Subcutaneous abdominal adipose tissue (tissue), 5 donors: ENCODE data around the gene ERC2.
"Not testable (repeated sequence)": the region's sequence is repeated elsewhere in the genome, so short reads cannot be mapped to it uniquely, and the experiment has no call there.

Experiments
- H3K27ac ChIP-seq: one replicate; pipeline ENCODE4 v1.7.0; 2013; ENCODE audit warnings: low read depth, mild to moderate bottlenecking, inconsistent platforms, low read length, moderate library complexity
- H3K27me3 ChIP-seq, 5 donors: one replicate each; pipeline ENCODE4 v1.7.0; 2013; ENCODE audit warnings: low read length in 5 of 5, inconsistent platforms in 1 of 5; ENCODE audit not compliant: control insufficient read depth in 5 of 5, insufficient read depth in 4 of 5
- H3K36me3 ChIP-seq, 5 donors: one replicate each; pipeline ENCODE4 v1.7.0; 2013; ENCODE audit warnings: low read length in 5 of 5; ENCODE audit not compliant: control insufficient read depth in 5 of 5, insufficient read depth in 5 of 5
- H3K4me1 ChIP-seq, 5 donors: one replicate each; pipeline ENCODE4 v1.7.0; 2013; ENCODE audit warnings: low read length in 5 of 5, mild to moderate bottlenecking in 3 of 5, moderate library complexity in 1 of 5; ENCODE audit not compliant: control insufficient read depth in 5 of 5, insufficient read depth in 5 of 5
- H3K4me3 ChIP-seq, 5 donors: one replicate each; pipeline ENCODE4 v1.7.0; 2013; ENCODE audit warnings: low read length in 5 of 5, low read depth in 1 of 5
- H3K9ac ChIP-seq, 5 donors: one replicate each; pipeline ENCODE4 v1.7.0; 2013; ENCODE audit warnings: low read length in 5 of 5, mild to moderate bottlenecking in 4 of 5, moderate library complexity in 3 of 5
- H3K9me3 ChIP-seq, 5 donors: one replicate each; pipeline ENCODE4 v1.7.0; 2013; ENCODE audit warnings: low read length in 5 of 5; ENCODE audit not compliant: control insufficient read depth in 5 of 5
- donor health status: healthy.
- donor health status: healthy.
- donor health status: healthy.
- donor health status: healthy.
- donor health status: healthy.

Gene ERC2

DNA sequence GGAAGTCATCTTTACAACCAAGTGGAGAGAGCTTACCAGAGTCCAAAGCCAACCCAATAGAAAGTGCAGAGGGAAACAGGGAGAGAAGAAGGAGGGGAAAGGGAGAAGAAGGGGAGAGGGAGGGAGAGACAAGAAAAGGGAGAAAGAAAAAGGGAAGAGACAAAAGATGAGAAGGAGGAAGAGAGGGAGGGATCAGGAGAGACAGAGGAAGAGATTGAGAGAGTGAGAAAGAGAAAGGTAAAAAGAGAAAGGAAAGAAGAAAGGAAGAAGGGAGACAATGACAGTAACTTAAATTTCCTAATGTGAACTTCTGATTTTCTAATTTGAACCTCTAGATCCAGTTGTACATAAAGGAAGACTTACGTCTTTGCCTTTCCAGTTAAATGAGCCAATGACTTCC is 960.5 kb downstream of the ERC2 start:
- H3K9ac ChIP-seq = no peak overlapping the region
- H3K27ac ChIP-seq = no peak overlapping the region
- H3K36me3 ChIP-seq = no peaks in the 10 kb centered on the region
- no peak overlapping the region for H3K4me3 ChIP-seq
- H3K4me1 ChIP-seq = peaks cover 0 to 10% (median 7%) of the 10 kb centered on the region in 5 donors
- H3K9me3 ChIP-seq = no peaks in the 10 kb centered on the region
- H3K27me3 ChIP-seq = peaks cover 0 to 5% (median 3%) of the 10 kb centered on the region in 5 donors

DNA sequence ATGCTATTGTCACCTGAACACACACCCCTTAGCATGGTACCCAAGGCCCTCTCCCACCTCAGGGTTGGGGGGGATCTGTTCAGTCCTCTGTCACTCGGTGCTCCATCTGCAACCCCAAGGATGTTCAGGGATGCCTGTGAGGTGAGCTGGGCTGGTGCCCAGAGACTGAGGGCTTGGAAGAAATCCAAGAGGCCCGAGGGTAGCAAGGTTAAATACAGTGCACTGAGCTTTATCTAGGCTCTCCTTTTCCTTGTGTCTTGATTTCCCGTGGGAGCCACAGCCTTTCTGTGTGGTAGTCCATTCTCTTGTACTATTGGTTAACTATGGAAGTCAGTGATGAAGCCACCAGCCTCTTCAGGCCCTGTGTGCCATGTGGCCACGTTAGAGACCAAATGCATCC is 962.5 kb downstream of the ERC2 start:
- Histone ChIP-seq H3K9ac (no peak overlapping the region), H3K4me1 (peaks cover 0 to 3% (median 0%) of the 10 kb centered on the region in 5 donors), H3K4me3 (no peak overlapping the region), H3K27me3 (peaks cover 0 to 5% (median 3%) of the 10 kb centered on the region in 5 donors), H3K9me3 (no peaks in the 10 kb centered on the region), H3K27ac (no peak overlapping the region), H3K36me3 (no peaks in the 10 kb centered on the region)

DNA sequence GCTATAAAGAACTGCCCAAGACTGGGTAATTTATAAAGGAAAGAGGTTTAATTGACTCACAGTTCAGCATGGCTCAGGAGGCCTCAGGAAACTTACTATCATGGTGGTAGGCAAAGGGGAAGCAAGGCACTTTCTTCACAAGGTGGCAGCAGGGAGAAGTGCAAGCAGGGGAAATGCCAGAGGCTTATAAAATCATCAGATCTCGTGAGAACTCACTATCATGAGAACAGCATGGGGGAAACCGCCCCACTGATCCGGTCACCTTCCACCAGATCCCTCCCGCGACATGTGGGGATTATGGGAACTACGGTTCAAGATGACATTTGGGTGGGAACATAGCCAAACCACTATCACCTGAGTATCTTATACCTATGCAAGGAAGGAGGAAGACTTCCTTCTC is 963.2 kb downstream of the ERC2 start:
- not testable (repeated sequence) for H3K4me3 ChIP-seq, H3K27ac ChIP-seq

GRCh38 chr3:55501905-55502304 is 966.4 kb downstream of the ERC2 start:
- H3K4me1 ChIP-seq = peaks cover 0 to 4% (median 0%) of the 10 kb centered on the region in 5 donors
- no peak overlapping the region for H3K4me3 ChIP-seq
- H3K27me3 ChIP-seq = peaks cover 0 to 2% (median 0%) of the 10 kb centered on the region in 5 donors
- H3K36me3 ChIP-seq = no peaks in the 10 kb centered on the region
- no peak overlapping the region for H3K27ac ChIP-seq
- H3K9me3 ChIP-seq = no peaks in the 10 kb centered on the region
- no peak overlapping the region for H3K9ac ChIP-seq

More for the DNA sequence above, 963.2 kb downstream of the ERC2 start:
- H3K9ac ChIP-seq, H3K9me3 ChIP-seq, H3K4me1 ChIP-seq, H3K27me3 ChIP-seq, H3K36me3 ChIP-seq: not testable (repeated sequence)

DNA sequence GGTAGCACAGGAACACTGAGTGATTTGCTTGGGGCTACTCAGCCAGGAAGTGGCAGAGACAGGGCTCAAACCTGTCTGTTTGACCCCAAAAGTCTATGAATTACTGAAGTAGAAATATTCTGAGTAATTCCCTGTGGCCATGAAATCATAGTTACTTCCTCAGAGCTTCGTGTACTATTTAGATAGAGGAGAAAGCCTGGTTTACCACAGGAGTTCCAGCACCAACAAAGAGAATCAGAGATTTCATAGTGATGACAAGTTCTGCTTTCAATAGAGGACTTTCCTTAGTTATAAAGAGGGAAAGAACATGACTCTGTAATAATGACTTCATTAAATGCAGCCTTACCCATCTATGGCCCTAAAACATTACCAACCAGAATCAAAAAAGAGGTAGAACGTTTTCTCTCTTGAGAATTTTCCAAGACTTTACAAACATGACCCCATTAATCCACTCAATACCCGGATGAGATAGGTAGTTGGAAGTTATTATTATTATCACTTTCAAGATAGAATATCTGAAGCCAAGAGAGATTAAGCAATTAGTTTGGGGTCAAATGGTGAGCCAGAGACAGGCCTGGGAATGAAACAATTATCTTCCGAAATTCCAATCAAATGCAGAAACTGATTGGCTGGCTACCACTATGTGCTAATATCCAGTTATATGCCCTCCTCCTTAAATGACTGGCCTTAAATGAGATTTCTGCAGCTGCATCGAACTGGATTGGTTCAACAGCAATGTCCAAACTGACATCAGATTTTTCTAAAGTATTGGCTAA is 967.5 kb downstream of the ERC2 start:
- Histone ChIP-seq H3K4me1 (peaks cover 0 to 4% (median 0%) of the 10 kb centered on the region in 5 donors), H3K9me3 (no peaks in the 10 kb centered on the region), H3K36me3 (no peaks in the 10 kb centered on the region), H3K27ac (no peak overlapping the region), H3K27me3 (peaks cover 0 to 2% (median 0%) of the 10 kb centered on the region in 5 donors), H3K4me3 (no peak overlapping the region), H3K9ac (no peak overlapping the region)

DNA sequence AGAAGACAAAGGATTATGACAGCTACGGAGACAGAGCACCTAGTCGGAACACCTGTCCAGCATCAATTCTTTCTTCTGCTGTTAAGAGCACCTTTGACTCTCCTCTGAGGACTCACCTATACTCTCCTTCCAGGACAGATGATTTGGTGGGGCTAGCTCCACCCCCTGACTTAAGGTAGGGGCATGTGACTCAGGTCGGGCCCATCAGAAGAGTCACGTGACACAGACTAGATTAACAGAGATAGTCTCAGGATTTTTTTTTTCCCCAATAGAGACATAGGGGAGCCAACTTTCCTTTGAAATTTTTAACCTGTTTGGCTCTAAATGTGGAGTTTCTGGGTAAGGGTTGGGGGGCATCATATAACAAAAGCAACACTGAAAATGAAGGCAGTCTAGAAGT is 969.7 kb downstream of the ERC2 start:
- peaks cover 0 to 4% (median 0%) of the 10 kb centered on the region in 5 donors for H3K4me1 ChIP-seq
- H3K27ac ChIP-seq = no peak overlapping the region
- no peaks in the 10 kb centered on the region for H3K36me3 ChIP-seq
- no peak overlapping the region for H3K9ac ChIP-seq
- no peaks in the 10 kb centered on the region for H3K9me3 ChIP-seq
- no peak overlapping the region for H3K4me3 ChIP-seq
- H3K27me3 ChIP-seq = peaks cover 0 to 2% (median 0%) of the 10 kb centered on the region in 5 donors

GRCh38 chr3:55497250-55497649 is 971.0 kb downstream of the ERC2 start:
- no peak overlapping the region for H3K9ac ChIP-seq
- no peaks in the 10 kb centered on the region for H3K36me3 ChIP-seq
- no peak overlapping the region for H3K27ac ChIP-seq
- peaks cover 0 to 4% (median 0%) of the 10 kb centered on the region in 5 donors for H3K4me1 ChIP-seq
- H3K9me3 ChIP-seq = no peaks in the 10 kb centered on the region
- H3K27me3 ChIP-seq = peaks cover 0 to 3% (median 0%) of the 10 kb centered on the region in 5 donors
- no peak overlapping the region for H3K4me3 ChIP-seq

- no peaks in the 10 kb centered on the region for H3K36me3 ChIP-seq
- H3K27ac ChIP-seq = no peak overlapping the region
- no peak overlapping the region for H3K4me3 ChIP-seq
- H3K9me3 ChIP-seq = no peaks in the 10 kb centered on the region
- H3K4me1 ChIP-seq = no peaks in the 10 kb centered on the region
- H3K27me3 ChIP-seq = peaks cover under 1 to 15% (median 8%) of the 10 kb centered on the region in 5 donors
- no peak overlapping the region for H3K9ac ChIP-seq
These were observed 973.3 kb downstream of the ERC2 start for GRCh38 chr3:55494976-55495375.

DNA sequence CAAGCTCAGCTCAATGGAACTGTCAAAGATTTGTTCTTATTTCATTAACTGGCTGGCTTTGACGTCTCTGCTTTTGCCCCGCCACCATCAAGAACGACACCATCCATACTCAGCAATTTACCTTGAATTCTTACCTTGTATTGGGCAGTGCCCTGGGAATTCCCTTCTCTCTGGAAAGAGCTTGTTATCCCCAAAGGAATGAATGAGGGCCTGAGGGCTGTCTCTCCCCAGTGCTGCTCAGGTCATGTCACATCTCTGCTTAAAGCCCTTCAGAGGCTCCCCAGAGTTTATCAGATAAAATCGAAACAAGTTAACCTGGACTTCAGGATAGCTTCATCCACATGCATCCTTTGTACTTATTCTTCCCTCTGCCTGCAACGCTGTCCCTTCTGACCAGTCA is 975.3 kb downstream of the ERC2 start:
- no peak overlapping the region for H3K4me3 ChIP-seq
- H3K27ac ChIP-seq = no peak overlapping the region
- no peak overlapping the region for H3K9ac ChIP-seq
- no peaks in the 10 kb centered on the region for H3K36me3 ChIP-seq
- H3K4me1 ChIP-seq = peaks cover 2 to 11% (median 10%) of the 10 kb centered on the region in 5 donors
- H3K9me3 ChIP-seq = no peaks in the 10 kb centered on the region
- peaks cover 14 to 31% (median 22%) of the 10 kb centered on the region in 5 donors for H3K27me3 ChIP-seq

GRCh38 chr3:55491296-55491816 is 976.9 kb downstream of the ERC2 start:
- Histone ChIP-seq H3K36me3 (no peaks in the 10 kb centered on the region), H3K9ac (no peak overlapping the region), H3K4me3 (no peak overlapping the region), H3K27ac (no peak overlapping the region), H3K27me3 (peaks cover 15 to 35% (median 23%) of the 10 kb centered on the region in 5 donors), H3K4me1 (peaks cover 3 to 28% (median 25%) of the 10 kb centered on the region in 5 donors), H3K9me3 (no peaks in the 10 kb centered on the region)
